Endothelial cell of umbilical vein (primary cell): ENCODE measurements around the gene C10orf105. TPM values are rescaled to one million over a fixed set of nuclear protein-coding genes. Genes with fewer than 3 reads are reported as not detected.

Source experiments
- BruUV-seq: library from RNA; stranded (reverse); fragments of 400-500 nt; replicated peaks from 2 replicates; lab custom pipeline; 2021; lab: Mats Ljungman, UMichigan
- CTCF ChIA-PET: fragments of 300-600, 350-600 bp; sonication (Branson Sonifier 250); formaldehyde crosslinking; loops from one replicate; lab custom pipeline; 2021; ENCODE audit warnings: antibody characterized with exemption, inconsistent platforms; lab: Charles Lee
- POLR2A ChIA-PET: fragments of 300-600, 350-600 bp; sonication (Branson Sonifier 250); formaldehyde crosslinking; loops from one replicate; lab custom pipeline; 2021; ENCODE audit warnings: antibody characterized with exemption, inconsistent platforms; lab: Charles Lee
- DNase-seq: peaks from one replicate; pipeline ENCODE4 v3.0.0-alpha.2; 2011; ENCODE audit warnings: low read depth, low spot score
- FAIRE-seq: peaks from 2 replicates; lab custom pipeline; 2011; peaks lifted over from hg19 to GRCh38; lab: Jason Lieb, UNC
- H2AFZ ChIP-seq: 2 replicates; pipeline ENCODE4 v1.6.0; 2012; ENCODE audit warnings: low read depth, low read length, control low read depth, inconsistent platforms
- H3K27ac ChIP-seq: 2 replicates; pipeline ENCODE4 v1.5.1; 2011; ENCODE audit warnings: low read depth, mild to moderate bottlenecking, control low read depth, low read length, moderate library complexity; ENCODE audit not compliant: insufficient read depth
- H3K27me3 ChIP-seq, 2 experiments: 2 replicates each; pipeline versions ENCODE4 v1.6.0 to v1.6.1; 2011; ENCODE audit warnings: low read length in 2 of 2, mixed read lengths in 1 of 2; ENCODE audit not compliant: control insufficient read depth in 2 of 2, insufficient read depth in 2 of 2
- H3K36me3 ChIP-seq, 2 experiments: 2 replicates in 1 of 2; 3 replicates in 1 of 2; pipeline ENCODE4 v1.5.1; 2011; ENCODE audit warnings: low read length in 2 of 2, mild to moderate bottlenecking in 1 of 2, moderate library complexity in 1 of 2; ENCODE audit not compliant: control insufficient read depth in 2 of 2, insufficient read depth in 2 of 2; ENCODE audit errors: extremely low read depth in 1 of 2
- H3K4me1 ChIP-seq: 3 replicates; pipeline ENCODE4 v1.5.1; 2011; ENCODE audit warnings: mild to moderate bottlenecking, low read length; ENCODE audit not compliant: control insufficient read depth, insufficient read depth; ENCODE audit errors: extremely low read depth
- H3K4me2 ChIP-seq: 2 replicates; pipeline ENCODE4 v1.6.1; 2011; ENCODE audit warnings: low read length, control low read depth, mixed read lengths; ENCODE audit not compliant: insufficient read depth
- H3K4me3 ChIP-seq, 3 experiments: fragments of 200-600 bp in 1 of 3; sonication (generic), shearing (Covaris generic) in 1 of 3; replicated peaks in 1 of 3; 2 replicates each; pipeline ENCODE4 v1.5.1; 2011 to 2016; ENCODE audit warnings: control low read depth in 3 of 3, low read length in 3 of 3, mild to moderate bottlenecking in 2 of 3, inconsistent platforms in 1 of 3, low read depth in 1 of 3, moderate library complexity in 1 of 3; ENCODE audit not compliant: insufficient read depth in 1 of 3
- H3K79me2 ChIP-seq: 2 replicates; pipeline ENCODE4 v1.6.0; 2012; ENCODE audit warnings: low read length, inconsistent platforms; ENCODE audit not compliant: control insufficient read depth, insufficient read depth
- H3K9ac ChIP-seq: replicated peaks from 2 replicates; pipeline ENCODE3; 2011; ENCODE audit warnings: low read length, control low read depth; ENCODE audit not compliant: insufficient read depth; ENCODE audit errors: extremely low read depth
- H3K9me1 ChIP-seq: replicated peaks from 3 replicates; pipeline ENCODE4 v1.6.0; 2011; ENCODE audit warnings: mild to moderate bottlenecking, low read length; ENCODE audit not compliant: control insufficient read depth, insufficient read depth; ENCODE audit errors: extremely low read depth
- H3K9me3 ChIP-seq: replicated peaks from 2 replicates; pipeline ENCODE4 v1.5.1; 2012; ENCODE audit warnings: low read length, inconsistent platforms; ENCODE audit not compliant: control insufficient read depth, insufficient read depth
- H4K20me1 ChIP-seq: replicated peaks from 2 replicates; pipeline ENCODE3; 2011; ENCODE audit warnings: mild to moderate bottlenecking, low read length; ENCODE audit not compliant: control insufficient read depth, insufficient read depth; ENCODE audit errors: extremely low read depth
- FOS ChIP-seq: IDR thresholded peaks from 2 replicates; pipeline ENCODE4 v1.6.1; 2011; ENCODE audit warnings: mild to moderate bottlenecking, low read length, moderate library complexity, borderline replicate concordance; ENCODE audit not compliant: insufficient read depth
- GATA2 ChIP-seq: IDR thresholded peaks from 2 replicates; pipeline ENCODE4 v1.7.0; 2011; ENCODE audit warnings: low read depth, mild to moderate bottlenecking, moderate library complexity, mixed read lengths, low read length; ENCODE audit not compliant: insufficient read length, insufficient read depth
- POLR2A ChIP-seq: IDR thresholded peaks from 2 replicates; pipeline ENCODE4 v1.6.1; 2012; ENCODE audit warnings: low read depth, mild to moderate bottlenecking, control low read depth, low read length
- POLR2AphosphoS5 ChIP-seq: IDR thresholded peaks from 2 replicates; pipeline ENCODE4 v1.6.1; 2012; ENCODE audit warnings: low read depth, mild to moderate bottlenecking, control low read depth, low read length, moderate library complexity; ENCODE audit not compliant: insufficient read depth
- dilution Hi-C: fragments of 300-500 bp; cut with MboI; formaldehyde crosslinking; loops from one replicate; pipeline ENCODE4 v1.15.0; 2019; ENCODE audit warnings: low sequenced_read_pairs; ENCODE audit not compliant: extremely low pct_ligation_motif_present
- intact Hi-C: fragments of 100-400 bp; cut with micrococcal nuclease; formaldehyde crosslinking; loops from one replicate; pipeline ENCODE4 v1.10.0; 2022
- polyA plus RNA-seq, 4 experiments: library from polyadenylated mRNA; depleted of rRNA in 3 of 4; stranded (reverse) in 3 of 4; unstranded in 1 of 4; fragments of >200 nt; gene quantifications; 2 replicates each; pipeline versions ENCODE4 v1.2.1 to v1.2.3, GENCODE V29; 2011 to 2012; ENCODE audit warnings: missing spikeins in 1 of 4
- total RNA-seq: library from RNA; stranded (reverse); gene quantifications from 2 replicates; pipeline ENCODE4 v1.2.3, GENCODE V29; 2021
- TF ChIP-seq, protein P1 (sequence below), 2 donors: IDR thresholded peaks; 1 replicate in 1 of 2; 2 replicates in 1 of 2; pipeline ENCODE4 v1.5.1; 2011; ENCODE audit warnings: low read length in 2 of 2, mild to moderate bottlenecking in 2 of 2, moderate library complexity in 2 of 2, control low read depth in 1 of 2, inconsistent platforms in 1 of 2, low read depth in 1 of 2; ENCODE audit not compliant: insufficient read depth in 1 of 2; ENCODE audit errors: extremely low read depth in 1 of 2
- TF ChIP-seq, protein P2 (sequence below): IDR thresholded peaks from 2 replicates; pipeline ENCODE4 v1.6.1; 2011; ENCODE audit not compliant: insufficient read depth, insufficient read length

Gene C10orf105
- total and polyA plus RNA-seq, 2 donors (not counting 3 experiments of a cell fraction or from before 2014, with no cell fraction given): not detected

DNA sequence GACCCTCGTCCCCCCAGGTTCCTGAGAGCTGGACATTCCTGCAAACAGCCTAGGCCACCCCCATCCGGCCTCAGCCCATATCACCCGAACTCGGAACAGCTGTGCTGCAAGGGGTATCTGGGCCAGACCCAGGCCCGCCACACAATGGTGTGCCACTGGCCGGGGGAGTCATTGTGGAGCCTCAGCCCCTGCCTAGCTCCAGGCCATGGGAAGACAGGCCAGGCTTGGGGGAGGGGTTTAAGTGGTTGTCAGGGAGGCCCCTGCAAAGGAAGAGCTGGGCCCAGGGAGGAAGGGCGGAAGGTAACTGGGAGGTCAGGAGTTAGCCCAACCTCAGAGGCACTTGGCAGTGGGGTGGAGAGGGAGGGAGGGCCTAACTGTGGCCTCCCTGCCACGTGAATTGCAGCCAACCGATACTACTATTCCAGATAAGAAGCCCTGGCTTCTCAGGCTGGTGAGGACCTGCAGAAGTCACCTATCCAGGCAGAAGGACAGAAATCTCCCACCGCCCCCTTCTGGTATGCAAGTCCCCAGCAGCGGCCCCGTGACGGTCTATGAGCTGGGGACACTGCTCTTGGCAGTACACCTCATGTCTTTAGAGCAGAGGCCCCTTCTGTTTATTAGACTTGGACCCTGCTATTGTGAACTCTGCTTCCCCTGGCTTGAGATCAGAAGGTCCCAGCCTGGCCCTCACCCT is 26.9 kb upstream of the C10orf105 start:
- Histone ChIP-seq H3K4me1 (peaks cover 15% of the 10 kb centered on the region), H2AFZ (no peak overlapping the region), H3K4me2 (no peak overlapping the region), H3K9ac (no peak overlapping the region), H3K9me1 (no peaks in the 10 kb centered on the region), H3K27ac (no peak overlapping the region), H3K9me3 (no peaks in the 10 kb centered on the region), H3K36me3 (no peaks in the 10 kb centered on the region), H4K20me1 (no peaks in the 10 kb centered on the region), H3K27me3 (no peaks in the 10 kb centered on the region), H3K4me3 (no peak overlapping the region), H3K79me2 (no peaks in the 10 kb centered on the region)
- TF ChIP-seq, protein P1, sequence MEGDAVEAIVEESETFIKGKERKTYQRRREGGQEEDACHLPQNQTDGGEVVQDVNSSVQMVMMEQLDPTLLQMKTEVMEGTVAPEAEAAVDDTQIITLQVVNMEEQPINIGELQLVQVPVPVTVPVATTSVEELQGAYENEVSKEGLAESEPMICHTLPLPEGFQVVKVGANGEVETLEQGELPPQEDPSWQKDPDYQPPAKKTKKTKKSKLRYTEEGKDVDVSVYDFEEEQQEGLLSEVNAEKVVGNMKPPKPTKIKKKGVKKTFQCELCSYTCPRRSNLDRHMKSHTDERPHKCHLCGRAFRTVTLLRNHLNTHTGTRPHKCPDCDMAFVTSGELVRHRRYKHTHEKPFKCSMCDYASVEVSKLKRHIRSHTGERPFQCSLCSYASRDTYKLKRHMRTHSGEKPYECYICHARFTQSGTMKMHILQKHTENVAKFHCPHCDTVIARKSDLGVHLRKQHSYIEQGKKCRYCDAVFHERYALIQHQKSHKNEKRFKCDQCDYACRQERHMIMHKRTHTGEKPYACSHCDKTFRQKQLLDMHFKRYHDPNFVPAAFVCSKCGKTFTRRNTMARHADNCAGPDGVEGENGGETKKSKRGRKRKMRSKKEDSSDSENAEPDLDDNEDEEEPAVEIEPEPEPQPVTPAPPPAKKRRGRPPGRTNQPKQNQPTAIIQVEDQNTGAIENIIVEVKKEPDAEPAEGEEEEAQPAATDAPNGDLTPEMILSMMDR (IDR thresholded peaks at IDR 0.05; ENCODE audit: extremely low read depth in 1 of 2, insufficient read depth in 1 of 2, low read depth in 1 of 2, low read length in 2 of 2): no peak
- TF ChIP-seq POLR2AphosphoS5 (no peak), POLR2A (no peak), GATA2 (no peak), FOS (no peak)
- TF ChIP-seq, protein P2, sequence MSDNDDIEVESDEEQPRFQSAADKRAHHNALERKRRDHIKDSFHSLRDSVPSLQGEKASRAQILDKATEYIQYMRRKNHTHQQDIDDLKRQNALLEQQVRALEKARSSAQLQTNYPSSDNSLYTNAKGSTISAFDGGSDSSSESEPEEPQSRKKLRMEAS: no peak
- no peak for FAIRE-seq
- peak; percentile 16 for DNase-seq
- ChIA-PET CTCF (interaction anchor here (1.0 kb wide), 1 partner anchor 18 kb away, joined by 3 read pairs; no protein-coding TSS in a partner anchor), POLR2A (no interaction called here)
- BruUV-seq: no TSS peak
- dilution Hi-C loops: no loop called here
- intact Hi-C loops: no loop called here
